HTERT RPE-1 (cell line): ENCODE measurements around the gene TPRKB.
"Not testable (repeated sequence)": the region's sequence is repeated elsewhere in the genome, so short reads cannot be mapped to it uniquely, and the experiment has no call there.

ENCODE experiments used
- in situ Hi-C: fragments of 300-500 bp; cut with MboI; formaldehyde crosslinking; loops from 4 replicates; pipeline ENCODE4 v1.14.3; 2020; ENCODE audit warnings: low sequenced_read_pairs

The TPRKB gene

GRCh38 chr2:73736855-73737779 is at the start of gene TPRKB:
TPRKB (minus strand) TSS chr2:73737345; CDS start chr2:73734569, 2,776 bp downstream.
- in situ Hi-C loops = no loop called here

GRCh38 chr2:73783883-73784282 is 46.7 kb upstream of the TPRKB start, which contains the start of gene C2orf78:
C2orf78 (plus strand) TSS chr2:73784183; CDS start chr2:73784310, 127 bp downstream.
- in situ Hi-C loops = not testable (repeated sequence)

- in situ Hi-C loops = not testable (repeated sequence)
Measured at GRCh38 chr2:73783402-73783801, 46.3 kb upstream of the TPRKB start.

GRCh38 chr2:73780237-73780582 is 43.1 kb upstream of the TPRKB start:
- in situ Hi-C loops = no loop called here

- in situ Hi-C loops = no loop called here
Measured at GRCh38 chr2:73779467-73780236, 42.5 kb upstream of the TPRKB start, which contains the start of gene DUSP11. DUSP11 (minus strand) TSS chr2:73780103; CDS start chr2:73779974, 129 bp downstream.

GRCh38 chr2:73778867-73779466 is 41.8 kb upstream of the TPRKB start:
- in situ Hi-C loops = not testable (repeated sequence)

- in situ Hi-C loops = no loop called here
Measured at GRCh38 chr2:73776869-73777519, 39.8 kb upstream of the TPRKB start.

GRCh38 chr2:73776381-73776780 is 39.2 kb upstream of the TPRKB start:
- in situ Hi-C loops = no loop called here

GRCh38 chr2:73772819-73773218 is 35.7 kb upstream of the TPRKB start:
- in situ Hi-C loops = no loop called here

- in situ Hi-C loops = no loop called here
Measured at GRCh38 chr2:73770725-73771124, 33.6 kb upstream of the TPRKB start.

GRCh38 chr2:73766994-73767393 is 29.8 kb upstream of the TPRKB start:
- in situ Hi-C loops = no loop called here

- in situ Hi-C loops = no loop called here
Measured at GRCh38 chr2:73766349-73766748, 29.2 kb upstream of the TPRKB start.

- in situ Hi-C loops = no loop called here
Measured at GRCh38 chr2:73764945-73765344, 27.8 kb upstream of the TPRKB start.

GRCh38 chr2:73762571-73762970 is 25.4 kb upstream of the TPRKB start:
- in situ Hi-C loops = no loop called here

- in situ Hi-C loops = no loop called here
Measured at GRCh38 chr2:73759904-73760303, 22.8 kb upstream of the TPRKB start.

- in situ Hi-C loops = no loop called here
Measured at GRCh38 chr2:73759285-73759764, 22.2 kb upstream of the TPRKB start.

GRCh38 chr2:73754332-73754731 is 17.2 kb upstream of the TPRKB start:
- in situ Hi-C loops = not testable (repeated sequence)

- in situ Hi-C loops = no loop called here
Measured at GRCh38 chr2:73749314-73749713, 12.2 kb upstream of the TPRKB start.

- in situ Hi-C loops = no loop called here
Measured at GRCh38 chr2:73746877-73747208, 9.7 kb upstream of the TPRKB start.

GRCh38 chr2:73746015-73746876 is 9.1 kb upstream of the TPRKB start:
- in situ Hi-C loops = no loop called here
